ENCODE data around the gene KLC4. TPM values are rescaled to one million over a fixed set of nuclear protein-coding genes. Genes with fewer than 3 reads are reported as not detected.
A peak's percentile ranks its signal among the peaks of the same experiment; 100 is the strongest.

The KLC4 gene
- total and polyA plus RNA-seq, 4 donors, result 16.1 to 36.0 (median 26.4) TPM

GRCh38 chr6:43024436-43024835, 35.0 kb upstream of the KLC4 start:
- DNase-seq (no peak), ATAC-seq (ENCODE audit: insufficient read depth, low FRiP score) (no peak)
- H3K9me3 ChIP-seq (ENCODE audit: control insufficient read depth in 4 of 4, insufficient read depth in 3 of 4, low read length in 3 of 4), result no peaks in the 10 kb centered on the region
- TF ChIP-seq CTCF (IDR thresholded peaks at IDR 0.05; ENCODE audit: control extremely low read depth, extremely low read depth), result no peak
- peak overlapping the region in 1 of 2 donors; percentile 7 for H3K9ac ChIP-seq (ENCODE audit: insufficient read depth in 1 of 2, low read length in 2 of 2)
- H3K4me1 ChIP-seq (ENCODE audit: control insufficient read depth in 5 of 5, insufficient read depth in 5 of 5, low read length in 5 of 5), result peaks cover 0 to 14% (median 9%) of the 10 kb centered on the region in 5 donors
- no peak overlapping the region for H3K4me3 ChIP-seq
- H3K27me3 ChIP-seq (ENCODE audit: control insufficient read depth in 3 of 3, insufficient read depth in 3 of 3, low read length in 2 of 3), result no peaks in the 10 kb centered on the region
- WGBS, 2 donors, result 91 to 100% methylated on average over 2 of the region's 2 CpGs
- H3K27ac ChIP-seq (ENCODE audit: low read depth in 1 of 2, low read length in 1 of 2), result no peak overlapping the region
- H3K36me3 ChIP-seq (ENCODE audit: control insufficient read depth in 4 of 4, insufficient read depth in 4 of 4, low read length in 4 of 4), result peaks cover 18 to 46% (median 34%) of the 10 kb centered on the region in 4 donors

GRCh38 chr6:43026365-43026764, 33.1 kb upstream of the KLC4 start:
- 97% methylated on average over 5 of the region's 5 CpGs for WGBS, 2 donors
- Histone ChIP-seq H3K27me3 (ENCODE audit: control insufficient read depth in 3 of 3, insufficient read depth in 3 of 3, low read length in 2 of 3) (no peaks in the 10 kb centered on the region), H3K4me3 (no peak overlapping the region), H3K4me1 (ENCODE audit: control insufficient read depth in 5 of 5, insufficient read depth in 5 of 5, low read length in 5 of 5) (peaks cover 0 to 4% (median 0%) of the 10 kb centered on the region in 5 donors), H3K9ac (ENCODE audit: insufficient read depth in 1 of 2, low read length in 2 of 2) (no peak overlapping the region), H3K9me3 (ENCODE audit: control insufficient read depth in 4 of 4, insufficient read depth in 3 of 4, low read length in 3 of 4) (no peaks in the 10 kb centered on the region), H3K36me3 (ENCODE audit: control insufficient read depth in 4 of 4, insufficient read depth in 4 of 4, low read length in 4 of 4) (peaks cover 19 to 41% (median 39%) of the 10 kb centered on the region in 4 donors), H3K27ac (ENCODE audit: low read depth in 1 of 2, low read length in 1 of 2) (no peak overlapping the region)
- DNase-seq (no peak), ATAC-seq (ENCODE audit: insufficient read depth, low FRiP score) (no peak)
- no peak for TF ChIP-seq CTCF (IDR thresholded peaks at IDR 0.05; ENCODE audit: control extremely low read depth, extremely low read depth)

- Histone ChIP-seq H3K36me3 (ENCODE audit: control insufficient read depth in 4 of 4, insufficient read depth in 4 of 4, low read length in 4 of 4) (peaks cover 20 to 46% (median 44%) of the 10 kb centered on the region in 4 donors), H3K9ac (ENCODE audit: insufficient read depth in 1 of 2, low read length in 2 of 2) (no peak overlapping the region)
- WGBS, 2 donors, result 92 to 97% methylated on average over 9 of the region's 9 CpGs
These were observed 30.3 kb upstream of the KLC4 start for GRCh38 chr6:43029120-43029519.

More at GRCh38 chr6:43029120-43029519, 30.3 kb upstream of the KLC4 start:
- no peaks in the 10 kb centered on the region for H3K9me3 ChIP-seq (ENCODE audit: control insufficient read depth in 4 of 4, insufficient read depth in 3 of 4, low read length in 3 of 4)
- no peak for DNase-seq
- no peak for TF ChIP-seq CTCF (IDR thresholded peaks at IDR 0.05; ENCODE audit: control extremely low read depth, extremely low read depth)
- H3K4me3 ChIP-seq, result no peak overlapping the region
- H3K27ac ChIP-seq (ENCODE audit: low read depth in 1 of 2, low read length in 1 of 2), result no peak overlapping the region
- ATAC-seq (ENCODE audit: insufficient read depth, low FRiP score), result no peak
- no peaks in the 10 kb centered on the region for H3K4me1 ChIP-seq (ENCODE audit: control insufficient read depth in 5 of 5, insufficient read depth in 5 of 5, low read length in 5 of 5)
- no peaks in the 10 kb centered on the region for H3K27me3 ChIP-seq (ENCODE audit: control insufficient read depth in 3 of 3, insufficient read depth in 3 of 3, low read length in 2 of 3)
